ENCODE measurements around the gene RAB7A.

RAB7A gene

GRCh38 chr3:128835096-128835495, 109.1 kb downstream of the RAB7A start:
- TF ChIP-seq SP1 (IDR thresholded peaks at IDR 0.05) = no peak
- no peak for TF ChIP-seq FOXK2 (IDR thresholded peaks at IDR 0.05)
- TF ChIP-seq ELF4 (IDR thresholded peaks at IDR 0.05) = no peak
- no peak for TF ChIP-seq FOXA1 (IDR thresholded peaks at IDR 0.05)
- TF ChIP-seq LEF1 (IDR thresholded peaks at IDR 0.05; ENCODE audit: borderline replicate concordance) = no peak
- TF ChIP-seq HDGF (IDR thresholded peaks at IDR 0.05; ENCODE audit: borderline replicate concordance) = no peak
- TF ChIP-seq ZNF384 (IDR thresholded peaks at IDR 0.05) = no peak
- no peak for TF ChIP-seq BHLHE40 (IDR thresholded peaks at IDR 0.05; ENCODE audit: borderline replicate concordance)
- no peak for TF ChIP-seq NFRKB (IDR thresholded peaks at IDR 0.05)
- ChIA-PET CTCF (no interaction called here), POLR2A (no interaction called here)
- no peak for DNase-seq (ENCODE audit: extremely low spot score)

- POLR2A ChIA-PET = no interaction called here
- no peak for TF ChIP-seq ARNT (IDR thresholded peaks at IDR 0.05)
- no peak for TF ChIP-seq LEF1 (IDR thresholded peaks at IDR 0.05; ENCODE audit: borderline replicate concordance)
- TF ChIP-seq FOXA1 (IDR thresholded peaks at IDR 0.05) = no peak
- no peak for TF ChIP-seq SP1 (IDR thresholded peaks at IDR 0.05)
- no peak for TF ChIP-seq ELF4 (IDR thresholded peaks at IDR 0.05)
- CTCF ChIA-PET = no interaction called here
- DNase-seq (ENCODE audit: extremely low spot score) = no peak
Observed at GRCh38 chr3:128841926-128842920, 116.2 kb downstream of the RAB7A start.

GRCh38 chr3:128844502-128844901, 118.5 kb downstream of the RAB7A start:
- ChIA-PET CTCF (no interaction called here), POLR2A (no interaction called here)
- no peak for DNase-seq (ENCODE audit: extremely low spot score)
- TF ChIP-seq ARNT (IDR thresholded peaks at IDR 0.05) (no peak), CTBP1 (IDR thresholded peaks at IDR 0.05; ENCODE audit: borderline replicate concordance) (no peak), BHLHE40 (IDR thresholded peaks at IDR 0.05; ENCODE audit: borderline replicate concordance) (no peak), ELF4 (IDR thresholded peaks at IDR 0.05) (no peak), FOXK2 (IDR thresholded peaks at IDR 0.05) (no peak), NFRKB (IDR thresholded peaks at IDR 0.05) (no peak), SP1 (IDR thresholded peaks at IDR 0.05) (no peak), TARDBP (IDR thresholded peaks at IDR 0.05) (no peak), FOXA1 (IDR thresholded peaks at IDR 0.05) (no peak)

- CTCF ChIA-PET = interaction anchor here (1.0 to 2.4 kb wide), 4 partner anchors 19 to 165 kb away, joined by 3 to 7 read pairs (median 4); no protein-coding TSS in a partner anchor
- no peak for DNase-seq (ENCODE audit: extremely low spot score)
- TF ChIP-seq ELF4 (IDR thresholded peaks at IDR 0.05) (no peak), PKNOX1 (IDR thresholded peaks at IDR 0.05) (no peak)
- POLR2A ChIA-PET = interaction anchor here (1.3 kb wide), 1 partner anchor 165 kb away, joined by 4 read pairs; no protein-coding TSS in a partner anchor
Observed at GRCh38 chr3:128845119-128845777, 119.3 kb downstream of the RAB7A start.

GRCh38 chr3:128845778-128846485, 119.9 kb downstream of the RAB7A start:
- ChIA-PET POLR2A (interaction anchor here (1.3 kb wide), 1 partner anchor 165 kb away, joined by 4 read pairs; no protein-coding TSS in a partner anchor), CTCF (interaction anchor here (1.0 to 2.4 kb wide), 5 partner anchors 18 to 165 kb away, joined by 3 to 7 read pairs (median 4); no protein-coding TSS in a partner anchor)
- peak; percentile 90 for DNase-seq (ENCODE audit: extremely low spot score)
- TF ChIP-seq CTBP1 (IDR thresholded peaks at IDR 0.05; ENCODE audit: borderline replicate concordance) = no peak
- TF ChIP-seq SUZ12 (IDR thresholded peaks at IDR 0.05) = no peak
- no peak for TF ChIP-seq FOXK2 (IDR thresholded peaks at IDR 0.05)
- TF ChIP-seq ZNF384 (IDR thresholded peaks at IDR 0.05) = no peak
- TF ChIP-seq L3MBTL2 (conservative IDR thresholded peaks at IDR 0.05) = no peak
- TF ChIP-seq FOXA1 (IDR thresholded peaks at IDR 0.05) = no peak
- TF ChIP-seq TARDBP (IDR thresholded peaks at IDR 0.05) = no peak
- TF ChIP-seq NFRKB (IDR thresholded peaks at IDR 0.05) = no peak

- ChIA-PET POLR2A (no interaction called here), CTCF (interaction anchor here (1.1 to 2.4 kb wide), 4 partner anchors 17 to 166 kb away, joined by 3 to 7 read pairs (median 4); no protein-coding TSS in a partner anchor)
- DNase-seq (ENCODE audit: extremely low spot score) = no peak
- TF ChIP-seq ELF4 (IDR thresholded peaks at IDR 0.05) (no peak), NFRKB (IDR thresholded peaks at IDR 0.05) (no peak), FOXA1 (IDR thresholded peaks at IDR 0.05) (no peak), SUZ12 (IDR thresholded peaks at IDR 0.05) (no peak), FOXM1 (IDR thresholded peaks at IDR 0.05; ENCODE audit: borderline replicate concordance) (no peak), ZNF384 (IDR thresholded peaks at IDR 0.05) (no peak), TARDBP (IDR thresholded peaks at IDR 0.05) (no peak), PKNOX1 (IDR thresholded peaks at IDR 0.05) (no peak)
Observed at GRCh38 chr3:128846486-128846891, 120.5 kb downstream of the RAB7A start.

Data from HEK293T (cell line).